ENCODE results near the gene ENTPD8. TPM values are rescaled to one million over a fixed set of nuclear protein-coding genes. Genes with fewer than 3 reads are reported as not detected.

ENTPD8 gene
- total and polyA plus RNA-seq, 2 of the 13 experiments (the other 11 are each of a cell fraction or from before 2014, with no cell fraction given): 0.26 to 0.44 TPM

- TF ChIP-seq ZBTB33 (CRISPR knock-in tag; IDR thresholded peaks at IDR 0.05) (peak; percentile 37), RARA (CRISPR knock-in tag; IDR thresholded peaks at IDR 0.05) (peak; percentile 39; the same call in 1 of the 2 replicates), MAX (IDR thresholded peaks at IDR 0.05) (0 out of 2 replicates have a peak, but pooled peaks have one; percentile 22), SAP130 (CRISPR knock-in tag; IDR thresholded peaks at IDR 0.05; ENCODE audit: low read depth) (peak; percentile 16; the same call in 1 of the 2 replicates), ZNF615 (CRISPR knock-in tag; IDR thresholded peaks at IDR 0.05; ENCODE audit: borderline replicate concordance) (no peak), RERE (CRISPR knock-in tag; IDR thresholded peaks at IDR 0.05; ENCODE audit: low read depth) (no peak), SOX5 (CRISPR knock-in tag; IDR thresholded peaks at IDR 0.05; ENCODE audit: borderline replicate concordance) (0 out of 2 replicates have a peak, but pooled peaks have one; percentile 19), ZBTB38 (CRISPR knock-in tag; IDR thresholded peaks at IDR 0.05) (peak; percentile 47)
These were observed 44.9 kb downstream of the ENTPD8 start (continued) for GRCh38 chr9:137396227-137396626.
